Measurements from ENCODE around the gene OPN1MW.
"Not testable (repeated sequence)": the region's sequence is repeated elsewhere in the genome, so short reads cannot be mapped to it uniquely, and the experiment has no call there.

The OPN1MW gene

DNA sequence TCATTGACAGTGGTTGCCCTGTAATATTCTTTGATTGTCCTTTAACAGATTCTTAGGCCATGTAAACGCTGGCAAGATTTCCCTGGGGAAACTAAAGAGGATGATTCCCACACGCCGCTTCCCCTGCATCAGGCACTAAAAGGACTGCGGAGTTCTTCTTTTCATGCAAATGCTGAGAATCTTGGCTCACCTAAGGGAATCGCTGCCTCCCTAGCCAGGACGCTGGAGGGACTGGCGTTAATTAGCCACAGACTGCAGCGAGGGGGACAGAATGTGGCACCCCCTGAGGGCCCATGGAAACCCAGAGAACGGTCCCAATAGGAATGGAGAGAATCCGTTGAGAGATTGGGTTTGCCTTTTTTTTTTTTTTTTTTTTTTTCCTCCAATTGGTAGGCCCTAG is 29.1 kb downstream of the OPN1MW start:
- not testable (repeated sequence) for DNase-seq

GRCh38 chrX:154219456-154219855 is 37.1 kb downstream of the OPN1MW start, which contains the start of gene OPN1MW2:
Gene OPN1MW2, plus strand, starts transcription at chrX:154219756. Its CDS starts 60 bp downstream, at chrX:154219816.
- DNase-seq = not testable (repeated sequence)

- DNase-seq = not testable (repeated sequence)
Observed at GRCh38 chrX:154225292-154225691, 42.9 kb downstream of the OPN1MW start.

- DNase-seq = not testable (repeated sequence)
Observed at GRCh38 chrX:154226706-154227105, 44.3 kb downstream of the OPN1MW start.

DNA sequence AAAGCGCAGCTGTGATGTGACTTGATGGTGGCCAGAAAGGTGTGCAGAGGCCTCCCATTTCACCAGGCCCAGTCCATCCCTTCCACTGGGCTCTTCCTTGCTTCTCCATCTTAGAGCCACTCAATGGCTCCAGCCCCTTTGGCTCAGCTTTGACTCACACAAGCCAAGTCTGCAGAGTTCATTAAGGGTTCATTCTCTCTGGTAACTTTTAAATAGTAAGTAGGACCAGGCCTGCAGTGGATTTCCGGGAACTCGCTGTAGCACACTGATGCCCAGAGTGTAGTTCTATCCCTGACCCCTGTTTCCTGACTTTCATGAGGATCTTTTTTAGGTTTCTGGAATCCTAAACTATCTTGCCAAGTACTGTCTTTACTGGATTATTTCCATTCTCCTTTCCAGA is 49.0 kb downstream of the OPN1MW start:
- not testable (repeated sequence) for DNase-seq

- not testable (repeated sequence) for DNase-seq
Observed at GRCh38 chrX:154233620-154234019, 51.2 kb downstream of the OPN1MW start.

- not testable (repeated sequence) for DNase-seq
Observed at GRCh38 chrX:154238939-154239559, 56.7 kb downstream of the OPN1MW start.

DNA sequence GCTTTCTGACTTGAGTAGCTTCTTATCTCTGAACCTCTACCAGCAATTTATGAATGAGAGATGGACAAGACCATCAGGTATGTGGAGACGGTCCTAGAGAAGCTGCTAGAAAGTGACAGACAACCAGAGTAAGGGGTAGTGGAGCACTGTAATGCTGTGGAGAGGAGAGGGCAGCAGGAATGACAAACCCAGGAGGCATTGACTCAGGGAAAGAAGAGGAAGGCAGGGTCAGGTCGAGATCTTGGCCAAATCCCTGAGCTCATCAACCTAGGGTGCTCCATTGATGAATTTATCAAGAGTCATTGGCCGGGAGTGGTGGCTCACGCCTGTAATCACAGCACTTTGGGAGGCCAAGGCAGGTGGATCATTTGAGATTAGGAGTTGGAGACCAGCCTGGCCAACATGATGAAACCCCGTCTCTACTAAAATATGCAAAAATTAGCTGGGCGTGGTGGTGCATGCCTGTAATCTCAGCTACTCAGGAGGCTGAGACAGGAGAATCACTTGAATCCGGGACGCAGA is 57.6 kb downstream of the OPN1MW start:
- DNase-seq = not testable (repeated sequence)
